Mesenchymal stem cell (in vitro differentiated cells and primary cell): ENCODE results near the gene IL36RN. TPM values are rescaled to one million over a fixed set of nuclear protein-coding genes. Genes with fewer than 3 reads are reported as not detected.

Source experiments
- small RNA-seq: library from polyadenylated mRNA; stranded (forward); fragments of <200 nt; extraction: miRNeasy Mini kit (QIAGEN cat#:217004); gene quantifications from one replicate; pipeline ENCODE3, GENCODE V24; 2013; ENCODE audit warnings: low read depth

Gene IL36RN

Small RNA genes within 50 kb of the gene (small RNA-seq; reads per million reads assigned to genes)
- not detected for gene RNU6-1180P
